Prostate gland (tissue), 2 donors: ENCODE measurements around the gene SAMM50. TPM values are rescaled to one million over a fixed set of nuclear protein-coding genes. Genes with fewer than 3 reads are reported as not detected.

Experiments used
- DNase-seq: peaks from one replicate; pipeline ENCODE4 v3.0.0-alpha.2; 2019; ENCODE audit warnings: low spot score
- H3K27ac ChIP-seq, 2 donors: fragments of 200-600 bp; sonication (generic); 2 replicates each; pipeline ENCODE4 v1.5.1; 2017 to 2019
- H3K27me3 ChIP-seq: fragments of 200-600 bp; sonication (generic); replicated peaks from 2 replicates; pipeline ENCODE4 v1.5.1; 2019; ENCODE audit not compliant: insufficient read depth
- H3K36me3 ChIP-seq, 2 donors: fragments of 200-600 bp; sonication (generic); 1 replicate in 1 of 2; 2 replicates in 1 of 2; pipeline versions ENCODE4 v1.5.1 to v1.8.1; 2017 to 2019
- H3K4me1 ChIP-seq: fragments of 200-600 bp; sonication (generic); replicated peaks from 2 replicates; pipeline ENCODE4 v1.5.1; 2019
- H3K4me3 ChIP-seq, 2 donors: fragments of 200-600 bp; sonication (generic); 2 replicates each; pipeline ENCODE4 v1.5.1; 2017 to 2019
- H3K9me3 ChIP-seq: fragments of 200-600 bp; sonication (generic); 2 replicates; pipeline ENCODE4 v1.5.1; 2017
- CTCF ChIP-seq, 4 experiments: fragments of 200-600 bp in 2 of 4; fragments of 450-650 bp in 2 of 4; sonication (generic) in 2 of 4; IDR thresholded peaks; 1 replicate in 3 of 4; 2 replicates in 1 of 4; pipeline ENCODE4 v1.5.1; 2016 to 2019; ENCODE audit warnings: antibody characterized with exemption in 4 of 4, mild to moderate bottlenecking in 2 of 4, moderate library complexity in 2 of 4
- POLR2A ChIP-seq: fragments of 450-650 bp; IDR thresholded peaks from one replicate; pipeline ENCODE4 v1.6.1; 2016; ENCODE audit warnings: antibody characterized with exemption, mild to moderate bottlenecking
- POLR2AphosphoS5 ChIP-seq: sonication (generic); formaldehyde crosslinking; IDR thresholded peaks from one replicate; pipeline ENCODE4 v1.6.1; 2017; ENCODE audit warnings: antibody characterized with exemption
- WGBS: methylation state at CpG from one replicate; pipeline ENCODE4 v1.1.5; 2018; 5-methylcytosine and 5-hydroxymethylcytosine counted together
- intact Hi-C: fragments of 100-400 bp; cut with DNase I; formaldehyde crosslinking; loops from one replicate; pipeline ENCODE4 v1.14.2; 2022
- total RNA-seq, 2 donors: library from RNA; depleted of rRNA; stranded (reverse); fragments of >200 nt; gene quantifications; one replicate each; pipeline ENCODE4 v1.1.0, GENCODE V29; 2016

SAMM50 gene
- total RNA-seq, 2 donors from 2014 or later, result 32.3 to 43.2 TPM

- no peak for DNase-seq
- no peaks in the 10 kb centered on the region for H3K9me3 ChIP-seq
- no peak overlapping the region for H3K27ac ChIP-seq
- no peaks in the 10 kb centered on the region for H3K27me3 ChIP-seq
- TF ChIP-seq POLR2AphosphoS5 (no peak), POLR2A (no peak), CTCF (IDR thresholded peaks at IDR 0.05) (no peak)
- peaks cover 0 to 13% of the 10 kb centered on the region in 2 donors for H3K36me3 ChIP-seq
- intact Hi-C loops, result loop anchor here (10.0 kb wide), 1 partner anchor 333 kb away; no protein-coding TSS in a partner anchor
- 89% methylated on average over 11 of the region's 11 CpGs for WGBS
- H3K4me3 ChIP-seq, result no peak overlapping the region
- no peaks in the 10 kb centered on the region for H3K4me1 ChIP-seq
Observed at GRCh38 chr22:43991316-43992020, 36.2 kb downstream of the SAMM50 start.

GRCh38 chr22:43992331-43992821 is 37.1 kb downstream of the SAMM50 start:
- intact Hi-C loops, result loop anchor here (10.0 kb wide), 1 partner anchor 332 kb away; no protein-coding TSS in a partner anchor

GRCh38 chr22:43993072-43993760 is 38.0 kb downstream of the SAMM50 start:
- Histone ChIP-seq H3K27me3 (no peaks in the 10 kb centered on the region), H3K4me3 (no peak overlapping the region), H3K27ac (no peak overlapping the region), H3K9me3 (no peaks in the 10 kb centered on the region), H3K36me3 (peaks cover 0 to 18% of the 10 kb centered on the region in 2 donors), H3K4me1 (no peaks in the 10 kb centered on the region)
- intact Hi-C loops, result loop anchor here (1.0 to 10.0 kb wide), 2 partner anchors 332 to 633 kb away; no protein-coding TSS in a partner anchor
- peak; percentile 20 for DNase-seq
- TF ChIP-seq CTCF (IDR thresholded peaks at IDR 0.05) (peak; percentile 72 to 86 (median 86)), POLR2A (no peak)
- WGBS, result 25% methylated on average over 20 of the region's 20 CpGs

More at GRCh38 chr22:43992331-43992821, 37.1 kb downstream of the SAMM50 start:
- peaks cover 0 to 18% of the 10 kb centered on the region in 2 donors for H3K36me3 ChIP-seq
- TF ChIP-seq POLR2A, result no peak
- no peak overlapping the region for H3K27ac ChIP-seq
- no peak for DNase-seq
- H3K4me1 ChIP-seq, result no peaks in the 10 kb centered on the region
- no peaks in the 10 kb centered on the region for H3K27me3 ChIP-seq
- H3K9me3 ChIP-seq, result no peaks in the 10 kb centered on the region
- H3K4me3 ChIP-seq, result no peak overlapping the region
- 66% methylated on average over 16 of the region's 16 CpGs for WGBS

GRCh38 chr22:43994006-43994405 is 38.8 kb downstream of the SAMM50 start:
- Histone ChIP-seq H3K27me3 (no peaks in the 10 kb centered on the region), H3K36me3 (peaks cover 0 to 18% of the 10 kb centered on the region in 2 donors), H3K9me3 (no peaks in the 10 kb centered on the region), H3K4me1 (no peaks in the 10 kb centered on the region), H3K4me3 (no peak overlapping the region), H3K27ac (no peak overlapping the region)
- WGBS, result 93% methylated on average over 10 of the region's 11 CpGs
- intact Hi-C loops, result loop anchor here (2.0 to 10.0 kb wide), 2 partner anchors 95 to 331 kb away; no protein-coding TSS in a partner anchor
- DNase-seq, result no peak
- TF ChIP-seq POLR2AphosphoS5 (no peak), CTCF (IDR thresholded peaks at IDR 0.05) (no peak), POLR2A (no peak)

- DNase-seq, result no peak
- intact Hi-C loops, result loop anchor here (2.0 to 10.0 kb wide), 2 partner anchors 94 to 330 kb away; no protein-coding TSS in a partner anchor
- Histone ChIP-seq H3K9me3 (no peaks in the 10 kb centered on the region), H3K36me3 (peaks cover 0 to 18% of the 10 kb centered on the region in 2 donors), H3K27me3 (no peaks in the 10 kb centered on the region), H3K27ac (no peak overlapping the region), H3K4me3 (no peak overlapping the region), H3K4me1 (no peaks in the 10 kb centered on the region)
- TF ChIP-seq POLR2A (no peak), POLR2AphosphoS5 (no peak), CTCF (IDR thresholded peaks at IDR 0.05) (no peak)
- WGBS, result 80% methylated on average over 9 of the region's 9 CpGs
Observed at GRCh38 chr22:43994416-43994815, 39.2 kb downstream of the SAMM50 start.
